ENCODE data around the gene RPTOR.

DNA sequence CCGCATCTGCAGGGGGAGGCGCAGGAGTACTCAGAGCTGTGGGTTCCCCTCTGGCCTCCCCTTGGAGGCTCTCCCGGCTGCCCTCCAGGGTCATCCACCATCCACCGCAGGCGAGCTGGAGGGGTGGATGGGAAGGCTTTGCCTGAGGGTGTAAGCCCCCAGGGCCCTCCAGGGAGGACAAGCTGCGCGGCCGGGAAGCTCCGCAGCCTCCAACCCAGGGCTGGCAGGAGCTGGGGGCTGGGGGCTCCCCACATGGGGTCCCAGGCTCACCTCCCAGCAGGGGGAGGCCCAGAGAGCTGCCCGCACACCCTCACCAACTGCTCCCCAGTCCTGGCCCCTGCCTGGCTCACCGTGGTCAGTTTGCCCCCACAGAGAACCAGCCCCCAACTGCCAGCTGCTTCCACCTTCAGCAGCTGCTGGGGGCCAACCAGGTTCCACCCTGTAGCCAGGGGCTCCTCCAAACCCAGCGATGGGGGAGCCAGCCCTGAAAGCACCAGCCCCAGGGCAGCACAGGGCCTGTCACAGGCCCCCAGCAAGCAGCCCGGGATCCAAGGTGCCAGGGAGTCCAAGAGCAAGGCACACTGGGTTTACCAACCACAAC is 427.2 kb downstream of the RPTOR start:
- TF ChIP-seq POLR2AphosphoS5 (IDR thresholded peaks at IDR 0.05) (no peak), EP300 (IDR thresholded peaks at IDR 0.05) (no peak)
- TF ChIP-seq, protein P1, sequence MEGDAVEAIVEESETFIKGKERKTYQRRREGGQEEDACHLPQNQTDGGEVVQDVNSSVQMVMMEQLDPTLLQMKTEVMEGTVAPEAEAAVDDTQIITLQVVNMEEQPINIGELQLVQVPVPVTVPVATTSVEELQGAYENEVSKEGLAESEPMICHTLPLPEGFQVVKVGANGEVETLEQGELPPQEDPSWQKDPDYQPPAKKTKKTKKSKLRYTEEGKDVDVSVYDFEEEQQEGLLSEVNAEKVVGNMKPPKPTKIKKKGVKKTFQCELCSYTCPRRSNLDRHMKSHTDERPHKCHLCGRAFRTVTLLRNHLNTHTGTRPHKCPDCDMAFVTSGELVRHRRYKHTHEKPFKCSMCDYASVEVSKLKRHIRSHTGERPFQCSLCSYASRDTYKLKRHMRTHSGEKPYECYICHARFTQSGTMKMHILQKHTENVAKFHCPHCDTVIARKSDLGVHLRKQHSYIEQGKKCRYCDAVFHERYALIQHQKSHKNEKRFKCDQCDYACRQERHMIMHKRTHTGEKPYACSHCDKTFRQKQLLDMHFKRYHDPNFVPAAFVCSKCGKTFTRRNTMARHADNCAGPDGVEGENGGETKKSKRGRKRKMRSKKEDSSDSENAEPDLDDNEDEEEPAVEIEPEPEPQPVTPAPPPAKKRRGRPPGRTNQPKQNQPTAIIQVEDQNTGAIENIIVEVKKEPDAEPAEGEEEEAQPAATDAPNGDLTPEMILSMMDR (IDR thresholded peaks at IDR 0.05), result no peak

Data from esophagus muscularis mucosa (tissue), 4 donors.